Glomerular visceral epithelial cell (primary cell): ENCODE results near the gene ZNF683.

Source experiments
- DNase-seq: peaks from one replicate; pipeline ENCODE4 v3.0.0-alpha.2; 2016; ENCODE audit errors: extremely low spot score

Gene ZNF683

GRCh38 chr1:26358411-26359384 is 13.9 kb downstream of the ZNF683 start:
- DNase-seq: peak; percentile 68

GRCh38 chr1:26357121-26357602 is 15.4 kb downstream of the ZNF683 start:
- no peak for DNase-seq

GRCh38 chr1:26356106-26356505 is 16.4 kb downstream of the ZNF683 start:
- DNase-seq: no peak

- no peak for DNase-seq
These were observed 17.6 kb downstream of the ZNF683 start for GRCh38 chr1:26354972-26355371.

- DNase-seq: no peak
These were observed 18.4 kb downstream of the ZNF683 start, which contains the start of gene CRYBG2 for GRCh38 chr1:26353976-26354820. Gene CRYBG2, minus strand, starts transcription at chr1:26354130. Its CDS starts 7,473 bp downstream, at chr1:26346657.

- DNase-seq: no peak
These were observed 19.2 kb downstream of the ZNF683 start for GRCh38 chr1:26353210-26353859.

- DNase-seq: peak; percentile 27
These were observed 20.2 kb downstream of the ZNF683 start for GRCh38 chr1:26352338-26352679.

- peak; percentile 64 for DNase-seq
These were observed 20.8 kb downstream of the ZNF683 start for GRCh38 chr1:26351590-26352337.

GRCh38 chr1:26350701-26351589 is 21.6 kb downstream of the ZNF683 start:
- peak; percentile 58 for DNase-seq

GRCh38 chr1:26350343-26350700 is 22.2 kb downstream of the ZNF683 start:
- no peak for DNase-seq

- no peak for DNase-seq
These were observed 22.7 kb downstream of the ZNF683 start for GRCh38 chr1:26349877-26350244.

- peak; percentile 86 for DNase-seq
These were observed 23.2 kb downstream of the ZNF683 start for GRCh38 chr1:26349188-26349876.

GRCh38 chr1:26346274-26347033 is 26.1 kb downstream of the ZNF683 start:
- no peak for DNase-seq

- no peak for DNase-seq
These were observed 26.8 kb downstream of the ZNF683 start for GRCh38 chr1:26345718-26346117.

- no peak for DNase-seq
These were observed 28.2 kb downstream of the ZNF683 start for GRCh38 chr1:26344147-26344920.

- no peak for DNase-seq
These were observed 32.5 kb downstream of the ZNF683 start for GRCh38 chr1:26340047-26340481.

- no peak for DNase-seq
These were observed 33.9 kb downstream of the ZNF683 start for GRCh38 chr1:26338670-26339069.

- no peak for DNase-seq
These were observed 34.9 kb downstream of the ZNF683 start for GRCh38 chr1:26337625-26338024.
